A549 (cell line): ENCODE results near the gene ALKBH6. TPM values are rescaled to one million over a fixed set of nuclear protein-coding genes. Genes with fewer than 3 reads are reported as not detected.

Experiments
- ATAC-seq, 2 experiments: fragments of 200-7000 bp in 1 of 2; fragments of >200 bp in 1 of 2; cut with Nextera tagmentation in 1 of 2; cut with Tn5 transposase in 1 of 2; 3 replicates each; pipeline versions ENCODE4 v1.8.0 to v1.9.1; 2018 to 2020; ENCODE audit warnings: mild to moderate bottlenecking in 1 of 2, moderate library complexity in 1 of 2
- CTCF ChIA-PET: fragments of 300-600 bp; sonication (Branson Sonifier 250); formaldehyde crosslinking; extraction: SDS; loops from one replicate; lab custom pipeline; 2021; ENCODE audit warnings: antibody characterized with exemption, inconsistent platforms; lab: Yijun Ruan, JAX
- POLR2A ChIA-PET: fragments of 350-600 bp; formaldehyde crosslinking; extraction: SDS; loops from one replicate; lab custom pipeline; 2021; ENCODE audit warnings: antibody characterized with exemption, inconsistent platforms; lab: Yijun Ruan, JAX
- DNase-seq, 2 experiments: peaks; one replicate each; pipeline versions ENCODE4 v3.0.0 to v3.0.0-alpha.2; 2011 to 2016; ENCODE audit warnings: low read depth in 1 of 2, low spot score in 1 of 2
- FAIRE-seq: peaks from 2 replicates; lab custom pipeline; 2011; peaks lifted over from hg19 to GRCh38; lab: Jason Lieb, UNC
- H3K27ac ChIP-seq, 2 experiments: fragments of >200 bp; sonication (Bioruptor Twin); formaldehyde crosslinking; 3 replicates each; pipeline ENCODE4 v1.5.1; 2016 to 2017
- H3K4me1 ChIP-seq: fragments of >200 bp; sonication (Bioruptor Twin); formaldehyde crosslinking; 3 replicates; pipeline ENCODE4 v1.6.1; 2016
- H3K4me2 ChIP-seq: fragments of >200 bp; sonication (Bioruptor Twin); formaldehyde crosslinking; 3 replicates; pipeline ENCODE4 v1.6.1; 2016
- H3K4me3 ChIP-seq: fragments of >200 bp; sonication (Bioruptor Twin); formaldehyde crosslinking; 3 replicates; pipeline ENCODE4 v1.5.1; 2016
- H3K9me3 ChIP-seq: fragments of >200 bp; sonication (Bioruptor Twin); formaldehyde crosslinking; 3 replicates; pipeline ENCODE4 v1.6.1; 2016
- ATOH8 ChIP-seq: fragments of 250-450 bp; sonication (Bioruptor Pico); IDR thresholded peaks from 2 replicates; pipeline ENCODE4 v1.5.0; 2020; ENCODE audit warnings: low read depth, mild to moderate bottlenecking, moderate library complexity
- CHD2 ChIP-seq: fragments of 150-350 bp; IDR thresholded peaks from 2 replicates; pipeline ENCODE4 v1.6.1; 2014; ENCODE audit warnings: low read length; ENCODE audit not compliant: partially characterized antibody
- CTCF ChIP-seq: fragments of >200 bp; sonication (Bioruptor Twin); formaldehyde crosslinking; IDR thresholded peaks from 3 replicates; pipeline ENCODE4 v1.5.1; 2016
- E2F6 ChIP-seq: IDR thresholded peaks from 2 replicates; pipeline ENCODE4 v1.6.1; 2012; ENCODE audit warnings: low read depth, borderline replicate concordance
- EHMT2 ChIP-seq: fragments of 200-600 bp; sonication (generic); IDR thresholded peaks from 2 replicates; pipeline ENCODE4 v1.6.1; 2016; ENCODE audit warnings: antibody characterized with exemption, low read depth, mild to moderate bottlenecking, moderate library complexity
- ELK1 ChIP-seq: fragments of 150-350 bp; IDR thresholded peaks from 2 replicates; pipeline ENCODE4 v1.6.1; 2014; ENCODE audit warnings: low read depth, mild to moderate bottlenecking, low read length
- EP300 ChIP-seq, 2 experiments: fragments of >200 bp; sonication (Bioruptor Twin); formaldehyde crosslinking; IDR thresholded peaks; 2 replicates in 1 of 2; 3 replicates in 1 of 2; pipeline ENCODE4 v1.6.1; 2016 to 2017
- ESRRA ChIP-seq: fragments of 150-350 bp; IDR thresholded peaks from 2 replicates; pipeline ENCODE4 v1.6.1; 2014; ENCODE audit warnings: mild to moderate bottlenecking, low read length, borderline replicate concordance
- HEYL ChIP-seq: fragments of 250-450 bp; sonication (Bioruptor Pico); IDR thresholded peaks from 2 replicates; pipeline ENCODE4 v1.8.0; 2021; ENCODE audit warnings: mild to moderate bottlenecking, moderate library complexity
- HOXB5 ChIP-seq: fragments of 250-450 bp; sonication (Bioruptor Pico); IDR thresholded peaks from 2 replicates; pipeline ENCODE4 v1.5.0; 2020; ENCODE audit warnings: mild to moderate bottlenecking, moderate library complexity
- JUN ChIP-seq, 2 experiments: fragments of >200 bp; sonication (Bioruptor Twin); formaldehyde crosslinking; IDR thresholded peaks; 2 replicates in 1 of 2; 3 replicates in 1 of 2; pipeline ENCODE4 v1.6.1; 2016 to 2017
- KDM1A ChIP-seq: fragments of 200-600 bp; sonication (generic); IDR thresholded peaks from 2 replicates; pipeline ENCODE4 v1.6.1; 2016; ENCODE audit warnings: low read depth, mild to moderate bottlenecking
- KDM5A ChIP-seq: fragments of 200-600 bp; sonication (generic); IDR thresholded peaks from 2 replicates; pipeline ENCODE4 v1.6.1; 2016; ENCODE audit warnings: antibody characterized with exemption, mild to moderate bottlenecking
- MAFK ChIP-seq: fragments of 450-650 bp; IDR thresholded peaks from 2 replicates; pipeline ENCODE4 v1.6.1; 2014; ENCODE audit not compliant: partially characterized antibody
- MAZ ChIP-seq: fragments of 150-350 bp; IDR thresholded peaks from 2 replicates; pipeline ENCODE4 v1.6.1; 2014; ENCODE audit warnings: antibody characterized with exemption, low read depth, low read length, borderline replicate concordance
- PHF8 ChIP-seq: fragments of 200-600 bp; sonication (generic); IDR thresholded peaks from 2 replicates; pipeline ENCODE4 v1.6.1; 2016; ENCODE audit warnings: low read depth, mild to moderate bottlenecking, antibody characterized with exemption, moderate library complexity, borderline replicate concordance
- POLR2AphosphoS2 ChIP-seq: conservative IDR thresholded peaks from 2 replicates; pipeline ENCODE4 v1.6.1; 2012; ENCODE audit warnings: low read length, improper control_type of control experiment, inconsistent platforms
- RAD21 ChIP-seq, 2 experiments: fragments of >200 bp in 1 of 2; sonication (Bioruptor Twin) in 1 of 2; formaldehyde crosslinking in 1 of 2; IDR thresholded peaks in 1 of 2; conservative IDR thresholded peaks in 1 of 2; 2 replicates in 1 of 2; 3 replicates in 1 of 2; pipeline ENCODE4 v1.6.1; 2012 to 2018; ENCODE audit warnings: inconsistent platforms in 1 of 2
- RNF2 ChIP-seq: fragments of 200-600 bp; sonication (generic); IDR thresholded peaks from 2 replicates; pipeline ENCODE4 v1.6.1; 2016; ENCODE audit warnings: low read depth, mild to moderate bottlenecking, antibody characterized with exemption, moderate library complexity, borderline replicate concordance
- SMC3 ChIP-seq: fragments of >200 bp; sonication (Bioruptor Twin); formaldehyde crosslinking; IDR thresholded peaks from 3 replicates; pipeline ENCODE4 v1.6.1; 2018; ENCODE audit warnings: inconsistent platforms
- WGBS: methylation state at CpG from one replicate; pipeline ENCODE4 v1.1.6; 2017; ENCODE audit errors: missing lambda C conversion rate; 5-methylcytosine and 5-hydroxymethylcytosine counted together
- polyA plus RNA-seq, 4 experiments: library from polyadenylated mRNA; depleted of rRNA in 3 of 4; stranded (reverse); fragments of >200 nt; fragmentation: RNase III in 1 of 4; extraction: RNeasy Plus Mini Kit Qiagen cat#74134 plus additional on column Dnase treatment in 1 of 4; gene quantifications; 2 replicates in 3 of 4; 3 replicates in 1 of 4; pipeline ENCODE4 v1.2.3, GENCODE V29; 2011 to 2017

The ALKBH6 gene
- polyA plus RNA-seq, 2 of the 4 experiments (the other 2 are of a cell fraction) = 34.2 to 47.1 TPM

- Histone ChIP-seq H3K4me2 (no peak overlapping the region), H3K4me3 (no peak overlapping the region), H3K9me3 (no peaks in the 10 kb centered on the region), H3K27ac (no peak overlapping the region), H3K4me1 (peaks cover 18% of the 10 kb centered on the region)
- POLR2A ChIA-PET = no interaction called here
- CTCF ChIA-PET = interaction anchor here (0.7 to 11.9 kb wide), 6 partner anchors 10 to 109 kb away, joined by 3 to 157 read pairs (median 4); partner anchors contain the start of genes ALKBH6 and OVOL3
- TF ChIP-seq ATOH8 (CRISPR knock-in tag) (no peak), EHMT2 (no peak), ESRRA (no peak), HEYL (no peak), POLR2AphosphoS2 (no peak)
- no peak for FAIRE-seq
- 91% methylated on average over 4 of the region's 4 CpGs for WGBS
- DNase-seq = no peak
- no peak for ATAC-seq
These were observed 37.6 kb upstream of the ALKBH6 start for GRCh38 chr19:36051637-36052036.

- DNase-seq = peak in 1 of 2 experiments; percentile 67
- 47% methylated on average over 3 of the region's 3 CpGs for WGBS
- Histone ChIP-seq H3K4me2 (no peak overlapping the region), H3K27ac (no peak overlapping the region), H3K4me3 (no peak overlapping the region)
- POLR2A ChIA-PET = no interaction called here
- peak; percentile 53 for TF ChIP-seq CTCF
- peak; percentile 54 for TF ChIP-seq SMC3
- no peak for TF ChIP-seq KDM1A
- peak; percentile 34 to 48; a peak in 3 of 5 replicates for TF ChIP-seq RAD21 (conservative IDR thresholded peaks at IDR 0.05 in 1 of 2, IDR thresholded peaks at IDR 0.05 in 1 of 2)
- TF ChIP-seq, all 56 proteins: peak for 3
- ATAC-seq = no peak
- FAIRE-seq = peak; percentile 54
- CTCF ChIA-PET = interaction anchor here (0.7 to 1.9 kb wide), 6 partner anchors 15 to 109 kb away, joined by 3 to 5 read pairs (median 3); partner anchors contain the start of gene ALKBH6
- Histone ChIP-seq H3K9me3 (no peaks in the 10 kb centered on the region), H3K4me1 (peaks cover 14% of the 10 kb centered on the region)
These were observed 37.2 kb upstream of the ALKBH6 start for GRCh38 chr19:36051236-36051635.

- Histone ChIP-seq H3K4me1 (peaks cover 6% of the 10 kb centered on the region; the same call in 2 of the 3 replicates), H3K4me2 (no peak overlapping the region), H3K9me3 (no peaks in the 10 kb centered on the region), H3K4me3 (no peak overlapping the region), H3K27ac (no peak overlapping the region)
- CTCF ChIA-PET = interaction anchor here (0.9 to 1.5 kb wide), 4 partner anchors 12 to 79 kb away, joined by 3 to 5 read pairs (median 4); no protein-coding TSS in a partner anchor
- 91% methylated on average over 4 of the region's 4 CpGs for WGBS
- POLR2A ChIA-PET = no interaction called here
- ATAC-seq = no peak
- FAIRE-seq = peak; percentile 89
- no peak for TF ChIP-seq RAD21 (conservative IDR thresholded peaks at IDR 0.05 in 1 of 2, IDR thresholded peaks at IDR 0.05 in 1 of 2)
- no peak for TF ChIP-seq MAZ
- no peak for TF ChIP-seq MAFK
- TF ChIP-seq EP300 (IDR thresholded peaks at IDR 0.05) = no peak
- TF ChIP-seq KDM1A = no peak
- no peak for TF ChIP-seq HOXB5 (CRISPR knock-in tag)
- TF ChIP-seq KDM5A = no peak
- no peak for TF ChIP-seq ESRRA
- no peak for TF ChIP-seq CHD2
- no peak for TF ChIP-seq ELK1
- TF ChIP-seq JUN (IDR thresholded peaks at IDR 0.05) = no peak
- TF ChIP-seq E2F6 = no peak
- TF ChIP-seq RNF2 = no peak
- no peak for TF ChIP-seq PHF8
- TF ChIP-seq, all 56 proteins: peak for 0
- no peak for DNase-seq
These were observed 35.2 kb upstream of the ALKBH6 start for GRCh38 chr19:36049080-36049698.
